Gastrocnemius medialis (tissue), 4 donors: ENCODE measurements around the gene DOK3.

ENCODE experiments used
- POLR2A ChIP-seq, 2 donors: fragments of 450-650 bp; IDR thresholded peaks; one replicate each; pipeline ENCODE4 v1.6.1; 2017; ENCODE audit warnings: antibody characterized with exemption in 2 of 2, mild to moderate bottlenecking in 2 of 2, moderate library complexity in 2 of 2
- TF ChIP-seq, protein P1 (sequence below), 5 experiments: fragments of 450-650 bp in 3 of 5; fragments of 200-600 bp in 2 of 5; sonication (generic) in 2 of 5; IDR thresholded peaks in 4 of 5; conservative IDR thresholded peaks in 1 of 5; 1 replicate in 4 of 5; 2 replicates in 1 of 5; pipeline ENCODE4 v1.5.1; 2016 to 2019; ENCODE audit warnings: antibody characterized with exemption in 5 of 5, mild to moderate bottlenecking in 3 of 5, moderate library complexity in 3 of 5

- TF ChIP-seq, protein P1, sequence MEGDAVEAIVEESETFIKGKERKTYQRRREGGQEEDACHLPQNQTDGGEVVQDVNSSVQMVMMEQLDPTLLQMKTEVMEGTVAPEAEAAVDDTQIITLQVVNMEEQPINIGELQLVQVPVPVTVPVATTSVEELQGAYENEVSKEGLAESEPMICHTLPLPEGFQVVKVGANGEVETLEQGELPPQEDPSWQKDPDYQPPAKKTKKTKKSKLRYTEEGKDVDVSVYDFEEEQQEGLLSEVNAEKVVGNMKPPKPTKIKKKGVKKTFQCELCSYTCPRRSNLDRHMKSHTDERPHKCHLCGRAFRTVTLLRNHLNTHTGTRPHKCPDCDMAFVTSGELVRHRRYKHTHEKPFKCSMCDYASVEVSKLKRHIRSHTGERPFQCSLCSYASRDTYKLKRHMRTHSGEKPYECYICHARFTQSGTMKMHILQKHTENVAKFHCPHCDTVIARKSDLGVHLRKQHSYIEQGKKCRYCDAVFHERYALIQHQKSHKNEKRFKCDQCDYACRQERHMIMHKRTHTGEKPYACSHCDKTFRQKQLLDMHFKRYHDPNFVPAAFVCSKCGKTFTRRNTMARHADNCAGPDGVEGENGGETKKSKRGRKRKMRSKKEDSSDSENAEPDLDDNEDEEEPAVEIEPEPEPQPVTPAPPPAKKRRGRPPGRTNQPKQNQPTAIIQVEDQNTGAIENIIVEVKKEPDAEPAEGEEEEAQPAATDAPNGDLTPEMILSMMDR (IDR thresholded peaks at IDR 0.05 in 4 of 5, conservative IDR thresholded peaks at IDR 0.05 in 1 of 5) = no peak
- TF ChIP-seq POLR2A (IDR thresholded peaks at IDR 0.05) = no peak
These were observed 37.8 kb downstream of the DOK3 start for GRCh38 chr5:177471610-177472356.
